NCI-H446 treated with DMSO at 0.1 percent for 48 hours (cell line): ENCODE results near the gene AUTS2.

Source experiments
- DNase-seq: peaks from one replicate; lab custom pipeline; 2025; lab: John Stamatoyannopoulos, UW

AUTS2 gene

GRCh38 chr7:70657989-70658632, 1059.8 kb downstream of the AUTS2 start:
- no peak for DNase-seq

- DNase-seq, result no peak
Measured at GRCh38 chr7:70659263-70659662, 1061.0 kb downstream of the AUTS2 start.

- DNase-seq, result no peak
Measured at GRCh38 chr7:70660154-70660818, 1062.0 kb downstream of the AUTS2 start.

GRCh38 chr7:70660819-70661191, 1062.5 kb downstream of the AUTS2 start:
- DNase-seq, result no peak

GRCh38 chr7:70663680-70664079, 1065.4 kb downstream of the AUTS2 start:
- no peak for DNase-seq

- DNase-seq, result no peak
Measured at GRCh38 chr7:70665997-70666396, 1067.7 kb downstream of the AUTS2 start.

- no peak for DNase-seq
Measured at GRCh38 chr7:70667406-70667805, 1069.1 kb downstream of the AUTS2 start.

GRCh38 chr7:70668606-70669358, 1070.5 kb downstream of the AUTS2 start:
- no peak for DNase-seq

- no peak for DNase-seq
Measured at GRCh38 chr7:70669854-70670253, 1071.6 kb downstream of the AUTS2 start.

- DNase-seq, result no peak
Measured at GRCh38 chr7:70670288-70670687, 1072.0 kb downstream of the AUTS2 start.

- no peak for DNase-seq
Measured at GRCh38 chr7:70673778-70674570, 1075.7 kb downstream of the AUTS2 start.

- DNase-seq, result no peak
Measured at GRCh38 chr7:70674571-70675010, 1076.3 kb downstream of the AUTS2 start.

GRCh38 chr7:70676243-70676642, 1078.0 kb downstream of the AUTS2 start:
- DNase-seq, result no peak

GRCh38 chr7:70678621-70679251, 1080.5 kb downstream of the AUTS2 start:
- DNase-seq, result no peak

GRCh38 chr7:70679661-70680060, 1081.4 kb downstream of the AUTS2 start:
- DNase-seq, result no peak

- no peak for DNase-seq
Measured at GRCh38 chr7:70680306-70680705, 1082.0 kb downstream of the AUTS2 start.

- peak; percentile 40 for DNase-seq
Measured at GRCh38 chr7:70680743-70681468, 1082.6 kb downstream of the AUTS2 start.

- DNase-seq, result no peak
Measured at GRCh38 chr7:70681469-70682350, 1083.4 kb downstream of the AUTS2 start.

- DNase-seq, result no peak
Measured at GRCh38 chr7:70684173-70684572, 1085.9 kb downstream of the AUTS2 start.

- DNase-seq, result no peak
Measured at GRCh38 chr7:70693321-70693685, 1095.0 kb downstream of the AUTS2 start.
